ENCODE results near the gene CAMTA1. TPM values are rescaled to one million over a fixed set of nuclear protein-coding genes. Genes with fewer than 3 reads are reported as not detected.

Gene CAMTA1
- polyA plus RNA-seq, 1 experiment, result 23.1 TPM

DNA sequence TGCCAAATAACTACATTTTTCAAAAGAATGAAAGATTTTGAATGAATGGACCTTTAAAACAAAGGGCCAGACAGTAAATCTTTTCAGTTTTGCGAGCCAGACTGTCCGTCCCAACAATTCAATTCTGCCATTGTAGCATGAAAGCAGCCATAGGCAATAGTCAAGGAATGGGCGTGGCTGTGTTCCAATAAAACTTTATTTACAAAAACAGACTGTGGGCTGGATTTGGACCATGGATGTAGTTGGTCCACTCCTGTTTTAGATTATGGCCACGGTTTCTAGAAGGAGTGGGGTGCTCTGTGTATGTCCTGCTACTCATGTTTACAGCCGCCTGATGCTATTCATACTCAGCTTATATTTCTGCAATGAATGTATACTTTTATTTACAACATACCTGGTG lies 474.7 kb downstream of the CAMTA1 start:
- ChIA-PET CTCF (no interaction called here), POLR2A (no interaction called here)
- no peak for DNase-seq (ENCODE audit: low read depth)
- TF ChIP-seq, protein P1, sequence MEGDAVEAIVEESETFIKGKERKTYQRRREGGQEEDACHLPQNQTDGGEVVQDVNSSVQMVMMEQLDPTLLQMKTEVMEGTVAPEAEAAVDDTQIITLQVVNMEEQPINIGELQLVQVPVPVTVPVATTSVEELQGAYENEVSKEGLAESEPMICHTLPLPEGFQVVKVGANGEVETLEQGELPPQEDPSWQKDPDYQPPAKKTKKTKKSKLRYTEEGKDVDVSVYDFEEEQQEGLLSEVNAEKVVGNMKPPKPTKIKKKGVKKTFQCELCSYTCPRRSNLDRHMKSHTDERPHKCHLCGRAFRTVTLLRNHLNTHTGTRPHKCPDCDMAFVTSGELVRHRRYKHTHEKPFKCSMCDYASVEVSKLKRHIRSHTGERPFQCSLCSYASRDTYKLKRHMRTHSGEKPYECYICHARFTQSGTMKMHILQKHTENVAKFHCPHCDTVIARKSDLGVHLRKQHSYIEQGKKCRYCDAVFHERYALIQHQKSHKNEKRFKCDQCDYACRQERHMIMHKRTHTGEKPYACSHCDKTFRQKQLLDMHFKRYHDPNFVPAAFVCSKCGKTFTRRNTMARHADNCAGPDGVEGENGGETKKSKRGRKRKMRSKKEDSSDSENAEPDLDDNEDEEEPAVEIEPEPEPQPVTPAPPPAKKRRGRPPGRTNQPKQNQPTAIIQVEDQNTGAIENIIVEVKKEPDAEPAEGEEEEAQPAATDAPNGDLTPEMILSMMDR (IDR thresholded peaks at IDR 0.05; ENCODE audit: insufficient read depth, low read depth, low read length), result no peak
- Histone ChIP-seq H3K36me3 (ENCODE audit: control insufficient read depth, insufficient read depth, low read length) (no peaks in the 10 kb centered on the region), H3K27me3 (ENCODE audit: control insufficient read depth, insufficient read depth, low read length) (no peaks in the 10 kb centered on the region), H3K4me3 (ENCODE audit: low read depth, low read length) (no peak overlapping the region)

DNA sequence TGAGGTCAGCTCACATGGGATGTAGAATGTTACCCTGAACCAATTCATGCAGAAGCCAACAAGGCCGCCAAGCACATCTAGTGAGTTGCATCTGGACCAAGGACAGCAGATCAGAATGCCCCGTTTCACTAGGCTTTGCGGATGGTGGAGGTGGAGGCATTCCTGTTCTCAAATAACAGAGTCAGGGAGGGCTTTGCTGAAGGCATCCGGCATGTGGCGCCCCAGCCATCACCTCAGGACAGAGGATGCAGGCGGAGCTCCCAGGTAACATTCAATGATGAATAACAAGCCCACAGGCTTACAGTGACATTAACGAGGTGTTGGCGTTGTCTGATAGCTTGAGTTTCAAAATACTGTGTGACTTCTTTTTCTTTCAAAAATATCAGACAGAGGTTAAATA lies 476.2 kb downstream of the CAMTA1 start:
- ChIA-PET POLR2A (no interaction called here), CTCF (no interaction called here)
- no peak for DNase-seq (ENCODE audit: low read depth)
- H3K36me3 ChIP-seq (ENCODE audit: control insufficient read depth, insufficient read depth, low read length), result no peaks in the 10 kb centered on the region
- TF ChIP-seq, protein P1 (IDR thresholded peaks at IDR 0.05; ENCODE audit: insufficient read depth, low read depth, low read length), result no peak
- H3K27me3 ChIP-seq (ENCODE audit: control insufficient read depth, insufficient read depth, low read length), result no peaks in the 10 kb centered on the region
- no peak overlapping the region for H3K4me3 ChIP-seq (ENCODE audit: low read depth, low read length)

DNA sequence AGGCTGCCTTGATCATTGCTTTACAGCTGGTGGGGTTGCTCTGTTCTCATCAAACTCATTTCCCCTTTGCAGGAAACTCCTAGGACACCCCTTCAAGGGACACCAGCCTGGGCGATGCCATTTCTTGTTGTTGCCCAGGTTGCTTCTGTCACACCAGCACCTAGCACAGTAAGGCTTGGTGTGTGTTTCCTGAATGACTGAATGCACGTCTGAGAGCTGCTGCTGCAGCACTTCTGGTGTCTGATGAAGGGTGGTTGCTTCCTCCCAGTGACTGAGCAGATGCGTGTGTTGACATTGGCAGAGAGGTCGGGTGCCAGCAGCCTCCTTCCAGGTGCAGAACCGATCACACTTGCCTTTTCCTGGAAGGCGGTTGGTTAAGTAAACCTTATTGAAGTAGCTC lies 477.4 kb downstream of the CAMTA1 start:
- Histone ChIP-seq H3K4me3 (ENCODE audit: low read depth, low read length) (no peak overlapping the region), H3K27me3 (ENCODE audit: control insufficient read depth, insufficient read depth, low read length) (no peaks in the 10 kb centered on the region), H3K36me3 (ENCODE audit: control insufficient read depth, insufficient read depth, low read length) (no peaks in the 10 kb centered on the region)
- DNase-seq (ENCODE audit: low read depth), result no peak
- CTCF ChIA-PET, result interaction anchor here (0.8 kb wide), 1 partner anchor 709 kb away, joined by 4 read pairs; no protein-coding TSS in a partner anchor
- POLR2A ChIA-PET, result no interaction called here
- TF ChIP-seq, protein P1 (IDR thresholded peaks at IDR 0.05; ENCODE audit: insufficient read depth, low read depth, low read length), result no peak

DNA sequence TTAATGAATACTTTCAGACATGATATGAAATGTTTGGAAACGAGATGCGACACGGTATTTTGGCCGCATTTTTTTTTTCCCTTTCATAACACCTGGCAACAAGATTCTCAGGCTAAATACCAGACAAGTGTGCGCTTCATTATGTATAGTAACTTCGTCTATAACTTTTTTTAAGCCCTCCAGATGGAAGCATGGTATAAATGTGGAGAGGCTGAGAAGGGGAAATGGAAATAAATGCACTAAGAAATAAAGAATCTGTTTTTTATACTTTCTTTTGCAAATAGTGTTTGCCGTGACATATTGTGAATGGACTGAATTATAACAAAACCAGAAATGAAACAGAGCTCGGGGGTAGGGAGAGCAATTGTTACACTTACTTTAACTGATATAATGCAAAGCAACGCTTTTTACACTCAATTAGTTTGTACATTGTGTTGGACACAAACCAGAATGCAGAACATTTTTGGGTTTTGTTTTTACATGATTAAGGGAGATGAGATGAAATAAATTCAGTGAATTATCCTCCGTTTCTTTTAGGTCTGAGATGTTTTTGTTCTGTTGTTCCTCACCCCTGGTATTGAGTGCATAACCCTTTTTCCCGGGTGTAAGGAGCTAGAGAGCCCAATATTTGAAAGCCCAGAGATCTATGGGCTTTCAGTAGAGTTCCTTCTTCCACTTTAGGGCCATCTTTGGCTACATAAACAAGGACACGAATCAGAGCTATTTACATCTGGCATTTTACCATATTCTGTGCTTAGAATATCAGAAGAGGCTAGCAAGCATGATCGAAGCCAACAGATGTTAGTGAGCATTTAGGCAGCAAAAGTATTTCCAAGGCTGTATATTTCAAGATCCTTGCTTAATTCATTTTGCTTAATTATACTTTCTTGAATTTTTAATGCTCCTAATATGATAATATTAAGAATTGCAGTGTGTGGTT lies 478.0 kb downstream of the CAMTA1 start:
- CTCF ChIA-PET, result interaction anchor here (0.8 to 1.5 kb wide), 2 partner anchors 12 to 710 kb away, joined by 3 to 4 read pairs; no protein-coding TSS in a partner anchor
- no peaks in the 10 kb centered on the region for H3K27me3 ChIP-seq (ENCODE audit: control insufficient read depth, insufficient read depth, low read length)
- DNase-seq (ENCODE audit: low read depth), result no peak
- POLR2A ChIA-PET, result no interaction called here
- no peak overlapping the region for H3K4me3 ChIP-seq (ENCODE audit: low read depth, low read length)
- TF ChIP-seq, protein P1 (IDR thresholded peaks at IDR 0.05; ENCODE audit: insufficient read depth, low read depth, low read length), result no peak
- no peaks in the 10 kb centered on the region for H3K36me3 ChIP-seq (ENCODE audit: control insufficient read depth, insufficient read depth, low read length)

DNA sequence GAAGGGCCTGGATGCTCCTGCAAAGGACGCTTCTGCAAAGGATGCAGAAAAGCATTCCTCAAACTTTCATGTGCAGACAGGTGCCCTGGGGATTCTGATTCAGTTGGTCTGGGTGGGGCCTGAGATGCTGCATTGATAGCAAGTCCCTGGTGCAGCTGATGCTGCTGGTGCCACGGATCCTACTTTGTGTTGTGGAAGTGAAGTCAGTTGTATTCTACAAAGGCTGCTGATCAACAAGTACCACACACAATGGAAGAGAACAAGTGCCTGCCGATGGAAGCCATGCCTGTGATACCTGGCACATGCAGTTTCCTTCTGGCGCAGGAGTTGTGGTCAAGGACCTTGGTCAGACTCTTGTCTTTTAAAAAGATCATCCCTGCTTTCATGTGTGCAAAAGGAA lies 478.8 kb downstream of the CAMTA1 start:
- POLR2A ChIA-PET, result no interaction called here
- TF ChIP-seq, protein P1 (IDR thresholded peaks at IDR 0.05; ENCODE audit: insufficient read depth, low read depth, low read length), result no peak
- CTCF ChIA-PET, result interaction anchor here (1.5 kb wide), 1 partner anchor 11 kb away, joined by 3 read pairs; no protein-coding TSS in a partner anchor
- DNase-seq (ENCODE audit: low read depth), result no peak
- H3K36me3 ChIP-seq (ENCODE audit: control insufficient read depth, insufficient read depth, low read length), result no peaks in the 10 kb centered on the region
- H3K4me3 ChIP-seq (ENCODE audit: low read depth, low read length), result no peak overlapping the region
- H3K27me3 ChIP-seq (ENCODE audit: control insufficient read depth, insufficient read depth, low read length), result no peaks in the 10 kb centered on the region
